GM12891 (cell line): Measurements from ENCODE around the gene HACD2.

Source experiments
- PAX5 ChIP-seq: IDR thresholded peaks from 2 replicates; pipeline ENCODE4 v1.6.1; 2011; ENCODE audit warnings: low read length, moderate library complexity, mild to moderate bottlenecking; ENCODE audit not compliant: insufficient read depth, severe bottlenecking
- POLR2A ChIP-seq: IDR thresholded peaks from 2 replicates; pipeline ENCODE4 v1.6.1; 2011; ENCODE audit warnings: low read depth, low read length, control low read depth
- POLR2AphosphoS5 ChIP-seq: IDR thresholded peaks from 2 replicates; pipeline ENCODE4 v1.6.1; 2011; ENCODE audit warnings: low read depth, low read length, control low read depth
- SPI1 ChIP-seq: IDR thresholded peaks from 2 replicates; pipeline ENCODE4 v1.6.1; 2011; ENCODE audit warnings: low read depth, low read length, control low read depth
- TAF1 ChIP-seq: IDR thresholded peaks from 2 replicates; pipeline ENCODE4 v1.6.1; 2011; ENCODE audit warnings: low read depth, low read length, control low read depth

DNA sequence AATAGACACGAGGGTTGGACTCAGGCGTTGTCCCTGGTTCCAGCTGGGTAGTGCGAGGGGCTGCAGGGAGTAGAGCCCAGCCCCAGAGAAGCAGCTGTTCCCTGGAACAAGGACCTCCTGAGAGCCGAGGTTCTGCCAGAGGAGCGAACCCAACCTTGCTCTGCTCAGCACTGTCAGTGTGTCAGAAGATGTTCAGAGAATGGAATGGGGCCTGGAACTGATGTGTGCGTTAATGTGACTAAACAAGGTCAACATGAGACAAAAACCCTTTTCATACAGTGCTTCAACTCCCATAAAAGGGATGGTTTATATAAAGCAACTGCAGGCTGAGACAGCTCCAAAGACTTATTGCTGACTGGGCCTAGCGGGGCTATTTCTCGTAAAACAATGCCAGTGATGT is 35.5 kb upstream of the HACD2 start:
- TF ChIP-seq POLR2A (no peak), POLR2AphosphoS5 (no peak), TAF1 (no peak), SPI1 (no peak), PAX5 (no peak)
